Cardiac muscle cell (in vitro differentiated cells and primary cell): Measurements from ENCODE around the gene THEM4. TPM values are rescaled to one million over a fixed set of nuclear protein-coding genes. Genes with fewer than 3 reads are reported as not detected.

Source experiments
- DNase-seq, 2 donors: peaks; one replicate each; pipeline versions ENCODE4 v3.0.0 to v3.0.0-alpha.2; 2010 to 2017; ENCODE audit warnings: low read depth in 1 of 2, low spot score in 1 of 2
- H3K27ac ChIP-seq: fragments of 200-600 bp; sonication (generic); 2 replicates; pipeline ENCODE4 v1.5.1; 2016
- H3K27me3 ChIP-seq: fragments of 200-600 bp; sonication (generic); 2 replicates; pipeline ENCODE4 v1.6.0; 2016; ENCODE audit warnings: control low read depth
- H3K36me3 ChIP-seq: fragments of 200-600 bp; sonication (generic); 2 replicates; pipeline ENCODE4 v1.5.1; 2016; ENCODE audit warnings: control low read depth
- H3K4me1 ChIP-seq: fragments of 200-600 bp; sonication (generic); 2 replicates; pipeline ENCODE4 v1.8.1; 2017; ENCODE audit warnings: low read depth, mild to moderate bottlenecking, mixed run types
- H3K4me3 ChIP-seq: fragments of 200-600 bp; sonication (generic); 2 replicates; pipeline ENCODE4 v1.5.1; 2016; ENCODE audit warnings: mild to moderate bottlenecking
- H3K9me3 ChIP-seq: fragments of 200-600 bp; sonication (generic); 2 replicates; pipeline ENCODE4 v1.5.1; 2017; ENCODE audit warnings: low read depth, mild to moderate bottlenecking, control low read depth
- polyA plus RNA-seq: library from polyadenylated mRNA; unstranded; fragments of >200 nt; fragmentation: Nextera tagmentation; extraction: Ambion mirVana; gene quantifications from 2 replicates; pipeline ENCODE4 v1.2.1, GENCODE V29; 2016
- total RNA-seq: library from RNA; depleted of rRNA; stranded (reverse); fragments of >200 nt; gene quantifications from 2 replicates; pipeline ENCODE4 v1.2.3, GENCODE V29; 2016
- TF ChIP-seq, protein P1 (sequence below): IDR thresholded peaks from 2 replicates; pipeline ENCODE4 v1.5.1; 2012; ENCODE audit warnings: low read depth, mild to moderate bottlenecking, low read length

The THEM4 gene
- total and polyA plus RNA-seq, 2 experiments from 2014 or later, result 26.8 to 61.9 TPM

DNA sequence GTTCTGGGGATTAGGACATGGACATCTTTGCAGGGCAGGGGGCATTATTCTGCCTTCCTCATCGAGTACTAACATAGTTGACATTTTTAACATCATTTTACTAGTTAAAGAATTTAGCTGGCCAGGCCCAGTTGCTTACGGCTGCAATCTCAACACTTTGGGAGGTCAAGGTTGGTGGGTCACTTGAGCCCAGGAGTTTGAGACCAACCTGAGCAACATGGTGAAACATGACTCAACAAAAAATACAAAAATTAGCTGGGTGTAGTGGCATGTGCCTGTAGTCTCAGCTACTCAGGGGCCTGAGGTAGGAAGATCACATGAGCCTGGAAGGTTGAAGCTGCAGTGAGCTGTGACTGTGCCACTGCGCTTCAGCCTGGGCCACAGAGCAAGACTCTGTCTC, 29.8 kb upstream of the THEM4 start:
- no peaks in the 10 kb centered on the region for H3K9me3 ChIP-seq
- TF ChIP-seq, protein P1, sequence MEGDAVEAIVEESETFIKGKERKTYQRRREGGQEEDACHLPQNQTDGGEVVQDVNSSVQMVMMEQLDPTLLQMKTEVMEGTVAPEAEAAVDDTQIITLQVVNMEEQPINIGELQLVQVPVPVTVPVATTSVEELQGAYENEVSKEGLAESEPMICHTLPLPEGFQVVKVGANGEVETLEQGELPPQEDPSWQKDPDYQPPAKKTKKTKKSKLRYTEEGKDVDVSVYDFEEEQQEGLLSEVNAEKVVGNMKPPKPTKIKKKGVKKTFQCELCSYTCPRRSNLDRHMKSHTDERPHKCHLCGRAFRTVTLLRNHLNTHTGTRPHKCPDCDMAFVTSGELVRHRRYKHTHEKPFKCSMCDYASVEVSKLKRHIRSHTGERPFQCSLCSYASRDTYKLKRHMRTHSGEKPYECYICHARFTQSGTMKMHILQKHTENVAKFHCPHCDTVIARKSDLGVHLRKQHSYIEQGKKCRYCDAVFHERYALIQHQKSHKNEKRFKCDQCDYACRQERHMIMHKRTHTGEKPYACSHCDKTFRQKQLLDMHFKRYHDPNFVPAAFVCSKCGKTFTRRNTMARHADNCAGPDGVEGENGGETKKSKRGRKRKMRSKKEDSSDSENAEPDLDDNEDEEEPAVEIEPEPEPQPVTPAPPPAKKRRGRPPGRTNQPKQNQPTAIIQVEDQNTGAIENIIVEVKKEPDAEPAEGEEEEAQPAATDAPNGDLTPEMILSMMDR, result no peak
- no peak overlapping the region for H3K4me3 ChIP-seq
- no peak for DNase-seq
- H3K36me3 ChIP-seq, result no peaks in the 10 kb centered on the region
- peaks cover 15% of the 10 kb centered on the region for H3K4me1 ChIP-seq
- no peak overlapping the region for H3K27ac ChIP-seq
- H3K27me3 ChIP-seq, result no peaks in the 10 kb centered on the region

- TF ChIP-seq, protein P1, result no peak
- peak in 1 of 2 donors; percentile 10 for DNase-seq
- Histone ChIP-seq H3K4me1 (peaks cover 15% of the 10 kb centered on the region), H3K27ac (no peak overlapping the region), H3K9me3 (no peaks in the 10 kb centered on the region), H3K27me3 (no peaks in the 10 kb centered on the region), H3K4me3 (no peak overlapping the region), H3K36me3 (no peaks in the 10 kb centered on the region)
Measured at GRCh38 chr1:151936653-151937052, 27.3 kb upstream of the THEM4 start.

DNA sequence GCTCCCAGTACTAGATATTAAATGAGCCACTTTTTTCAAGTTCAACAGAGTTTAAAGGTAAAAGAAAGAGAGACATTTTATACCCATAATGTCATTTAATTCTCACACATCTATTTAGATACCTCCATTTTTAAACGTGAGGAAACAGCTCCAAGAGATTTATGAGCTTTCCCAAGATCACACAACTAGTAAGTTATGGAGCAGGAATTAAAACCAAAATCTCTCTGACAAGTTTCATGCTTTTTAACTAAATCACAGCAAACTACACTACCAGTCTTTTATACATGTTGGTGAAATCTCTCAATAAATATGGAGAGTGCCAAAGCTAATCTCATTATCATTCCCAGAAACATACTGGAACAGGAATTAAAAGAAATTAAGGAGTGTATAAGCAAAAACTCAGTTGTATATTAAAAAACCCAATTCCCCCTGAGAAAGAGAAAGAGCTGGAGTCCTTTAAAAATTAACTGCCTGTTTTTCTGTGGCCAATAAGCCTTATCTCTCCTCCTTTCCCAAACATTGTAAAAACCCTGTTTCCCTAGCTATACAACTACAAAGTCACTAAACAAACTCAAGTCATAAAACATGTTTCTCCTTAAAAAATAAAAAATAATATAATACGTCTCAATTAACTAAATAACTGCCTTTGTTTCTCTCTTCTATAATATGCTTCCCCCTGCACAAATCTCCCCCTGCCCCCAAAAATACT, 26.7 kb upstream of the THEM4 start:
- DNase-seq, result no peak
- no peak overlapping the region for H3K27ac ChIP-seq
- no peaks in the 10 kb centered on the region for H3K9me3 ChIP-seq
- no peaks in the 10 kb centered on the region for H3K36me3 ChIP-seq
- H3K4me3 ChIP-seq, result no peak overlapping the region
- H3K27me3 ChIP-seq, result no peaks in the 10 kb centered on the region
- TF ChIP-seq, protein P1, result no peak
- H3K4me1 ChIP-seq, result peaks cover 15% of the 10 kb centered on the region

DNA sequence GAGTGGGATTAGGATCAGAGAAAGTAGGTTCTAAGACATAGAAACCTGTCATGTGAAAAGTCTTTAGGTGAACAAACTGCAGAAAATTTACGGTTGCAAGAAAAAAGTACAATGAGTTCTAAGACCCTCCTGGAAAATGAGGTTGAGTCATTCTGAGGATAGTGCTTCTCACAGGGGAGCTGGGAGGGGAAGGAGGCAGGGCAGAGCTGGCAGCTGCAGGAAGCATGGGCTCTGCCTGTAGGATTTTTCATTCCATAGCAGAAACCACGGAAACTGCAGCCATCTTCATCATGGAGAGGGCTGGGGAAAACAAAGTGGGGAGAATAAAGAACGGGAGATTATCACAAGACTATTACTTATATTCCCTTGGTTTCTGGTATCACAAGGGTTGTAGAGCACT, 25.8 kb upstream of the THEM4 start:
- DNase-seq, result peak in 1 of 2 donors; percentile 39

DNA sequence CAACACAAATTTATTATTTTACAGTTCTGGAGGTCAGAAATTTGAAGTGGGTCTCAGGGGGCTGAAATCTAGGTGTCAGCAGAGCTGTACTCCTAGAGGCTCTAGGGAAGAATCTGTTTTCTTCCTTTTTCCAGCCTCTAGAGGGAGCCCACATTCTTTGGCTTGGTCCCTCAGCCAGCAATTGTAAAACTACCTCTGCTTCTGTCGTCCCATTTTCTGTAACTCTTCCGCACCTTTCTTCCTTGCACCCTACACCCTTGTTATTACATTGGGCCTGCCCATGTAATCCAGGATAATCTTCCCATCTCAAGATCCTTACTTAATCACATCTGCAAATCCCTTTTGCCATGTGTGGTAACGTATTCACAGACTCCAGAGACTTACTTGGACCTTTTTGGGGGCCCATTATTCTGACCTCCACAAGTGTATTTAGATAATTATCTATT, 24.8 kb upstream of the THEM4 start:
- TF ChIP-seq, protein P1, result peak; percentile 91
- no peak overlapping the region for H3K27ac ChIP-seq
- peaks cover 11% of the 10 kb centered on the region for H3K4me1 ChIP-seq
- no peaks in the 10 kb centered on the region for H3K9me3 ChIP-seq
- H3K36me3 ChIP-seq, result no peaks in the 10 kb centered on the region
- DNase-seq, result peak; percentile 65 to 73
- H3K27me3 ChIP-seq, result no peaks in the 10 kb centered on the region
- H3K4me3 ChIP-seq, result no peak overlapping the region

More for the DNA sequence above, 25.8 kb upstream of the THEM4 start:
- no peak overlapping the region for H3K4me3 ChIP-seq
- no peak overlapping the region for H3K27ac ChIP-seq
- peaks cover 11% of the 10 kb centered on the region for H3K4me1 ChIP-seq
- H3K9me3 ChIP-seq, result no peaks in the 10 kb centered on the region
- H3K27me3 ChIP-seq, result no peaks in the 10 kb centered on the region
- TF ChIP-seq, protein P1, result no peak
- H3K36me3 ChIP-seq, result no peaks in the 10 kb centered on the region
